ENCODE measurements around the gene EN2.
A peak's percentile ranks its signal among the peaks of the same experiment; 100 is the strongest.

Gene EN2

DNA sequence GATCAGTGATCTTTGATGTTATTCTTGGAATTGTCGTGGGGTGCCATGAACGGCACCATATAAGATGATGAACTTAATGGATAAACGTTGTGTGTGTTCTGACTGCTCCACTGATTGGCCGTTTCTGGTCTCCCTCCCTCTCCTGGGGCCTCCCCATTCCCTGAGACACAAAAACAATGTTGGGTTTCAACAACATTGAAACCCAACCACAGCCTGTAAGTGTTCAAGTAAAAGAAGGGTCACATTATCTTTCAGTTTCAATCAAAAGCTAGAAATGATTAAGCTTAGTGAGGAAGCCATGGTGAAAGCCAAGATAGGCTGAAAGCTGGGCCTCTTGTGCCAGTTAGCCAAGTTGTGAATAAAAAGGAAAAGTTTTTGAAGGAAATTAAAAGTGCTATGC, 19.5 kb downstream of the EN2 start:
- peaks cover 18% of the 10 kb centered on the region for H3K4me1 ChIP-seq (ENCODE audit: low read depth, poor library complexity, severe bottlenecking)
- no peaks in the 10 kb centered on the region for H4K20me1 ChIP-seq (ENCODE audit: insufficient read depth)
- H3K4me2 ChIP-seq, result peak overlapping the region; percentile 23
- no peaks in the 10 kb centered on the region for H3K79me2 ChIP-seq (ENCODE audit: insufficient read depth, low read depth)
- no peak overlapping the region for H3K9ac ChIP-seq
- TF ChIP-seq, protein P1, sequence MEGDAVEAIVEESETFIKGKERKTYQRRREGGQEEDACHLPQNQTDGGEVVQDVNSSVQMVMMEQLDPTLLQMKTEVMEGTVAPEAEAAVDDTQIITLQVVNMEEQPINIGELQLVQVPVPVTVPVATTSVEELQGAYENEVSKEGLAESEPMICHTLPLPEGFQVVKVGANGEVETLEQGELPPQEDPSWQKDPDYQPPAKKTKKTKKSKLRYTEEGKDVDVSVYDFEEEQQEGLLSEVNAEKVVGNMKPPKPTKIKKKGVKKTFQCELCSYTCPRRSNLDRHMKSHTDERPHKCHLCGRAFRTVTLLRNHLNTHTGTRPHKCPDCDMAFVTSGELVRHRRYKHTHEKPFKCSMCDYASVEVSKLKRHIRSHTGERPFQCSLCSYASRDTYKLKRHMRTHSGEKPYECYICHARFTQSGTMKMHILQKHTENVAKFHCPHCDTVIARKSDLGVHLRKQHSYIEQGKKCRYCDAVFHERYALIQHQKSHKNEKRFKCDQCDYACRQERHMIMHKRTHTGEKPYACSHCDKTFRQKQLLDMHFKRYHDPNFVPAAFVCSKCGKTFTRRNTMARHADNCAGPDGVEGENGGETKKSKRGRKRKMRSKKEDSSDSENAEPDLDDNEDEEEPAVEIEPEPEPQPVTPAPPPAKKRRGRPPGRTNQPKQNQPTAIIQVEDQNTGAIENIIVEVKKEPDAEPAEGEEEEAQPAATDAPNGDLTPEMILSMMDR (conservative IDR thresholded peaks at IDR 0.05; ENCODE audit: low read depth, low read length), result no peak
- H2AFZ ChIP-seq (ENCODE audit: low read depth), result no peak overlapping the region
- H3K27ac ChIP-seq, result no peak overlapping the region
- no peaks in the 10 kb centered on the region for H3K36me3 ChIP-seq (ENCODE audit: insufficient read depth)
- H3K27me3 ChIP-seq (ENCODE audit: insufficient read depth, low read depth), result peaks cover 17% of the 10 kb centered on the region; the same call in 1 of the 2 replicates
- no peak overlapping the region for H3K4me3 ChIP-seq (IDR thresholded peaks at IDR 0.05; ENCODE audit: insufficient read depth, low read depth, low read length)

DNA sequence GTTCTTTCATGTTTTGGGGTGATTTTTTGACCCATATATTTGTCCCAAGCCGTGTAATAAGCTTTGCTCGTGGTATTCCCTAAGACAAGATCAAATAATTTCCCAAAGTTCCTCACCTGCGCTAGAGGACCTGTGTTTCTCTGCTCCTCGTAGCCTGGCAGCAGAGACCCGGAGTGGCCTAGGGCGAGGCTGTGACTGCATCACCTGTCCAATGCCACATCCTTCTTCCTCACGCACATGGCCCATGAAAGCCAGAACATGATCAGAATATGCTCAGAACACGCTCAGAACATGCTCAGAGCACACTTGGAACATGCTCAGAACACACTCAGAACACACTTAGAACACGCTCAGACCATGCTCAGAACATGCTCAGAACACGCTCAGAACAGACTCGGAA, 23.8 kb downstream of the EN2 start:
- no peaks in the 10 kb centered on the region for H3K36me3 ChIP-seq (ENCODE audit: insufficient read depth)
- no peak overlapping the region for H3K4me3 ChIP-seq (IDR thresholded peaks at IDR 0.05; ENCODE audit: insufficient read depth, low read depth, low read length)
- H3K79me2 ChIP-seq (ENCODE audit: insufficient read depth, low read depth), result no peaks in the 10 kb centered on the region
- H3K27me3 ChIP-seq (ENCODE audit: insufficient read depth, low read depth), result peaks cover 13% of the 10 kb centered on the region; the same call in 1 of the 2 replicates
- H4K20me1 ChIP-seq (ENCODE audit: insufficient read depth), result no peaks in the 10 kb centered on the region
- H3K4me2 ChIP-seq, result no peak overlapping the region
- H3K9ac ChIP-seq, result no peak overlapping the region
- H3K27ac ChIP-seq, result no peak overlapping the region
- TF ChIP-seq, protein P1 (conservative IDR thresholded peaks at IDR 0.05; ENCODE audit: low read depth, low read length), result no peak
- no peak overlapping the region for H2AFZ ChIP-seq (ENCODE audit: low read depth)
- H3K4me1 ChIP-seq (ENCODE audit: low read depth, poor library complexity, severe bottlenecking), result peaks cover 16% of the 10 kb centered on the region

DNA sequence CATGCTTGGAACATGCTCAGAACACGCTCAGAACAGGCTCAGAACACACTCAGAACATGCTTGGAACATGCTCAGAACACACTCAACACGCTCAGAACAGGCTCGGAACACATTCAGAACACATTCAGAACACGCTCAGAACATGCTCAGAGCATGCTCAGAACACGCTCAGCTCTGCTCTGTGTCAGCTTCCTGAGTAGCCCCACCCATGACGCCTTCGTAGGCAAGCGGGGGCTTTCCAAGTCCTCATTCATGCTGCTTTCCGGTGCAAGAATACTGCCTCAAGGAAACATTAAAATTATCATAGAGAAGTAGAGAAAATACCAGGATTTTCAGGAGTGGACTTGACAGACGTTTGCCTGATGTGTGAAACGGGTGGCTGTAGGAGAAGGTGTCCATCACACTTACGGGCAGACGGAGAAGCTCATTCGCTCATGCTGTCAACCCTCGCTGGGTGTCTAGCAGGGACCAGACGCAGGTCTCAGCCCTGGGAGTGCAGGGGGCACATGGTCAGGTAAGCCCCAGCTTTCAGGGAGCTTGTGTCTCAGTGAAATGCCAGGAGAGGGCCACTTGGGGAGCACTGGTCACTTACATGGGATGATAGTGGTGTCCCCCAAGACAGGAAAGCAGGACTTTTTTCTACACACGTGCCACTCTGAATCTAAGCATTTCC, 24.7 kb downstream of the EN2 start:
- TF ChIP-seq, protein P1 (conservative IDR thresholded peaks at IDR 0.05; ENCODE audit: low read depth, low read length), result no peak
- no peak overlapping the region for H3K4me3 ChIP-seq (IDR thresholded peaks at IDR 0.05; ENCODE audit: insufficient read depth, low read depth, low read length)
- no peaks in the 10 kb centered on the region for H4K20me1 ChIP-seq (ENCODE audit: insufficient read depth)
- H3K79me2 ChIP-seq (ENCODE audit: insufficient read depth, low read depth), result no peaks in the 10 kb centered on the region
- H3K27me3 ChIP-seq (ENCODE audit: insufficient read depth, low read depth), result peaks cover 13% of the 10 kb centered on the region; the same call in 1 of the 2 replicates
- H2AFZ ChIP-seq (ENCODE audit: low read depth), result no peak overlapping the region
- peaks cover 8% of the 10 kb centered on the region for H3K4me1 ChIP-seq (ENCODE audit: low read depth, poor library complexity, severe bottlenecking)
- no peak overlapping the region for H3K27ac ChIP-seq
- no peak overlapping the region for H3K9ac ChIP-seq
- H3K36me3 ChIP-seq (ENCODE audit: insufficient read depth), result no peaks in the 10 kb centered on the region
- no peak overlapping the region for H3K4me2 ChIP-seq

DNA sequence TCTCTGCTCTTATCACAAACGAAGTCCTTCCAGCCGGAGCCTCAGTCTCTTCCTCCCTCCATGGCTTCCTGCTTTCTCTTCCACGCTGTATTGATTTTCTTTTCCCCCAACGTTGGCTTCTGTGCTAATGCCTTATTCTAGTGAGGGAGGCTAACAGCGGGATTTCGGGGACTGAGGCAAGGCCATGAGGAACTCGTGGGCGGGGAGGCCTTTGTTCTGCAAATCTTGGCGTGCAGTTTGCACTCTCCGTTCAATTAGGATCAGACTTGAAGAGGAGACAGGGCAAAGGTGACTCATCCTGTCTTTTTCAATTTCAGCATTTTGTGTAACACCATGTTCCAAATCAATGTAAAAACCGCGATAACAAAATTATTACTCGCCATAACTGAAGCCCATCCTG, 25.3 kb downstream of the EN2 start:
- no peak overlapping the region for H2AFZ ChIP-seq (ENCODE audit: low read depth)
- H3K36me3 ChIP-seq (ENCODE audit: insufficient read depth), result no peaks in the 10 kb centered on the region
- TF ChIP-seq, protein P1 (conservative IDR thresholded peaks at IDR 0.05; ENCODE audit: low read depth, low read length), result no peak
- no peaks in the 10 kb centered on the region for H3K79me2 ChIP-seq (ENCODE audit: insufficient read depth, low read depth)
- H3K9ac ChIP-seq, result no peak overlapping the region
- peaks cover 13% of the 10 kb centered on the region; the same call in 1 of the 2 replicates for H3K27me3 ChIP-seq (ENCODE audit: insufficient read depth, low read depth)
- H3K4me3 ChIP-seq (IDR thresholded peaks at IDR 0.05; ENCODE audit: insufficient read depth, low read depth, low read length), result no peak overlapping the region
- H3K4me2 ChIP-seq, result no peak overlapping the region
- H4K20me1 ChIP-seq (ENCODE audit: insufficient read depth), result no peaks in the 10 kb centered on the region
- no peak overlapping the region for H3K27ac ChIP-seq
- peaks cover 3% of the 10 kb centered on the region for H3K4me1 ChIP-seq (ENCODE audit: low read depth, poor library complexity, severe bottlenecking)

All from KMS-11 (cell line).